Measurements from ENCODE around the gene GPR158. TPM values are rescaled to one million over a fixed set of nuclear protein-coding genes. Genes with fewer than 3 reads are reported as not detected.

Gene GPR158
- total and polyA plus RNA-seq, 9 of the 15 experiments (the other 6 are each of a cell fraction or from before 2014, with no cell fraction given), result 4.0 to 7.6 (median 5.0) TPM

DNA sequence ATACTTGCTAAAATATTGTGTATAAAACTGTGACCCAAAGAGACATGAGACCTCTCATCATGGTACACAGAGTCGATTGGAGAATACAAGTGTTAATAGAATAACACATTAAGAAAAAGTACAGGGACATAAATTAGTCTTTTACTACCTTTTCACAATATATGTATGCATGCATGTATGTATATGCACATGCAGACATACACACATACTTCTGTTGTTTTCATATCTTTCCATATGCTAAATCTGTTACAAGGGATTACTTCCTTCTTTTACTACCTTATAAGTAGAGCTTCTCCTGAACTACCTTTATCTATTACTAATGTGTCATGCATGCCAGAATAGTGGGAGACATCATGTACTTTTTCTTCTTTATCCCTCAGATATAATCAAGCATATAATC lies 131.6 kb downstream of the GPR158 start (continued):
- TF ChIP-seq, protein P1, sequence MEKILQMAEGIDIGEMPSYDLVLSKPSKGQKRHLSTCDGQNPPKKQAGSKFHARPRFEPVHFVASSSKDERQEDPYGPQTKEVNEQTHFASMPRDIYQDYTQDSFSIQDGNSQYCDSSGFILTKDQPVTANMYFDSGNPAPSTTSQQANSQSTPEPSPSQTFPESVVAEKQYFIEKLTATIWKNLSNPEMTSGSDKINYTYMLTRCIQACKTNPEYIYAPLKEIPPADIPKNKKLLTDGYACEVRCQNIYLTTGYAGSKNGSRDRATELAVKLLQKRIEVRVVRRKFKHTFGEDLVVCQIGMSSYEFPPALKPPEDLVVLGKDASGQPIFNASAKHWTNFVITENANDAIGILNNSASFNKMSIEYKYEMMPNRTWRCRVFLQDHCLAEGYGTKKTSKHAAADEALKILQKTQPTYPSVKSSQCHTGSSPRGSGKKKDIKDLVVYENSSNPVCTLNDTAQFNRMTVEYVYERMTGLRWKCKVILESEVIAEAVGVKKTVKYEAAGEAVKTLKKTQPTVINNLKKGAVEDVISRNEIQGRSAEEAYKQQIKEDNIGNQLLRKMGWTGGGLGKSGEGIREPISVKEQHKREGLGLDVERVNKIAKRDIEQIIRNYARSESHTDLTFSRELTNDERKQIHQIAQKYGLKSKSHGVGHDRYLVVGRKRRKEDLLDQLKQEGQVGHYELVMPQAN (IDR thresholded peaks at IDR 0.05; ENCODE audit: borderline replicate concordance), result no peak
- no peak for TF ChIP-seq TAF1 (IDR thresholded peaks at IDR 0.05; ENCODE audit: control insufficient read depth, extremely low read depth, insufficient read depth, low read length, severe bottlenecking)
- no peak for TF ChIP-seq MCM2 (IDR thresholded peaks at IDR 0.05; ENCODE audit: low read depth)
- TF ChIP-seq MAZ (CRISPR knock-in tag; conservative IDR thresholded peaks at IDR 0.05 in 1 of 2, IDR thresholded peaks at IDR 0.05 in 1 of 2), result no peak
- TF ChIP-seq, protein P2, sequence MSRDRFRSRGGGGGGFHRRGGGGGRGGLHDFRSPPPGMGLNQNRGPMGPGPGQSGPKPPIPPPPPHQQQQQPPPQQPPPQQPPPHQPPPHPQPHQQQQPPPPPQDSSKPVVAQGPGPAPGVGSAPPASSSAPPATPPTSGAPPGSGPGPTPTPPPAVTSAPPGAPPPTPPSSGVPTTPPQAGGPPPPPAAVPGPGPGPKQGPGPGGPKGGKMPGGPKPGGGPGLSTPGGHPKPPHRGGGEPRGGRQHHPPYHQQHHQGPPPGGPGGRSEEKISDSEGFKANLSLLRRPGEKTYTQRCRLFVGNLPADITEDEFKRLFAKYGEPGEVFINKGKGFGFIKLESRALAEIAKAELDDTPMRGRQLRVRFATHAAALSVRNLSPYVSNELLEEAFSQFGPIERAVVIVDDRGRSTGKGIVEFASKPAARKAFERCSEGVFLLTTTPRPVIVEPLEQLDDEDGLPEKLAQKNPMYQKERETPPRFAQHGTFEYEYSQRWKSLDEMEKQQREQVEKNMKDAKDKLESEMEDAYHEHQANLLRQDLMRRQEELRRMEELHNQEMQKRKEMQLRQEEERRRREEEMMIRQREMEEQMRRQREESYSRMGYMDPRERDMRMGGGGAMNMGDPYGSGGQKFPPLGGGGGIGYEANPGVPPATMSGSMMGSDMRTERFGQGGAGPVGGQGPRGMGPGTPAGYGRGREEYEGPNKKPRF (IDR thresholded peaks at IDR 0.05; ENCODE audit: low read depth, low read length), result no peak
- TF ChIP-seq ZNF134 (CRISPR knock-in tag; conservative IDR thresholded peaks at IDR 0.05), result no peak
- no peak for TF ChIP-seq SMAD3 (CRISPR knock-in tag; conservative IDR thresholded peaks at IDR 0.05)
- TF ChIP-seq SMARCA5 (IDR thresholded peaks at IDR 0.05), result no peak
- no peak for TF ChIP-seq CSDE1 (IDR thresholded peaks at IDR 0.05)
- TF ChIP-seq SIRT6 (IDR thresholded peaks at IDR 0.05; ENCODE audit: low read depth, low read length), result no peak
- TF ChIP-seq POLR3A (IDR thresholded peaks at IDR 0.05; ENCODE audit: borderline replicate concordance, extremely low read depth, insufficient read depth, insufficient read length), result no peak
